ENCODE data around the gene GALNT6. TPM values are rescaled to one million over a fixed set of nuclear protein-coding genes. Genes with fewer than 3 reads are reported as not detected.

Gene GALNT6
- total RNA-seq, 1 donor from 2014 or later: 0.60 TPM

DNA sequence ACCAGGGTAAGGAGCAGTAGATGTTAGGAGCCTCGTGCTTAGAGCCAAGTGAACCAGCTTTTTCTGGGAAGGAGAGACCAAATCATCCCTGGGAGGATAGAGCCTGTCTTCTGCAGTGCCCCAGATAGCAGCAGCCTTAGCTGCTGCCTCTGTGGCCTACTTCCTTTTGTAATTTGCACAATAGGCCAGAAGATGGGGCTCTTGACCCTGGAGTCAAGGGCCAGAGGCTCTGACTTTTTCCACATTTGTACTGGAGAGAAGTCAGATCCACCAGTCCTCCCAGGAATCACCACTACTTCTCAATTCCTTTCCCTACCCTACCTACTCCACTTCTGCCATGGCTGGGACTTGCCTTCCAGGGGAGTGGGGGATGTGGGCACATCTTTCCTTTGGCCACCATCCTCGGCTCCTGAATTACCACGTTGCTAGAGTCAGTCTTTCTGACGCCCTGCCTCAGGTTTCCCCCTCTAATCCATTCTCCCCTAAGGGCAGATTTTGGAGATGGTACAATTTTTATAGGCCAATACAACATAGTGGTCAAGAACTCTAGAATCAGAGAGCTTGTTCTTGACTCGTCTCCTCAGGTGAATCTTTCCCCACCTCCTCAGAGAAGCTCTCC lies 30.2 kb upstream of the GALNT6 start:
- no peak for DNase-seq
- Histone ChIP-seq H3K27ac (replicated peaks) (no peak overlapping the region), H3K4me1 (peaks cover 13% of the 10 kb centered on the region), H3K36me3 (no peaks in the 10 kb centered on the region), H3K4me3 (no peak overlapping the region), H3K9me3 (replicated peaks) (no peaks in the 10 kb centered on the region), H3K27me3 (ENCODE audit: low read depth) (peaks cover 73% of the 10 kb centered on the region)
- TF ChIP-seq, protein P1, sequence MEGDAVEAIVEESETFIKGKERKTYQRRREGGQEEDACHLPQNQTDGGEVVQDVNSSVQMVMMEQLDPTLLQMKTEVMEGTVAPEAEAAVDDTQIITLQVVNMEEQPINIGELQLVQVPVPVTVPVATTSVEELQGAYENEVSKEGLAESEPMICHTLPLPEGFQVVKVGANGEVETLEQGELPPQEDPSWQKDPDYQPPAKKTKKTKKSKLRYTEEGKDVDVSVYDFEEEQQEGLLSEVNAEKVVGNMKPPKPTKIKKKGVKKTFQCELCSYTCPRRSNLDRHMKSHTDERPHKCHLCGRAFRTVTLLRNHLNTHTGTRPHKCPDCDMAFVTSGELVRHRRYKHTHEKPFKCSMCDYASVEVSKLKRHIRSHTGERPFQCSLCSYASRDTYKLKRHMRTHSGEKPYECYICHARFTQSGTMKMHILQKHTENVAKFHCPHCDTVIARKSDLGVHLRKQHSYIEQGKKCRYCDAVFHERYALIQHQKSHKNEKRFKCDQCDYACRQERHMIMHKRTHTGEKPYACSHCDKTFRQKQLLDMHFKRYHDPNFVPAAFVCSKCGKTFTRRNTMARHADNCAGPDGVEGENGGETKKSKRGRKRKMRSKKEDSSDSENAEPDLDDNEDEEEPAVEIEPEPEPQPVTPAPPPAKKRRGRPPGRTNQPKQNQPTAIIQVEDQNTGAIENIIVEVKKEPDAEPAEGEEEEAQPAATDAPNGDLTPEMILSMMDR (IDR thresholded peaks at IDR 0.05; ENCODE audit: borderline replicate concordance): peak; percentile 70
- intact Hi-C loops (cut with micrococcal nuclease): no loop called here

DNA sequence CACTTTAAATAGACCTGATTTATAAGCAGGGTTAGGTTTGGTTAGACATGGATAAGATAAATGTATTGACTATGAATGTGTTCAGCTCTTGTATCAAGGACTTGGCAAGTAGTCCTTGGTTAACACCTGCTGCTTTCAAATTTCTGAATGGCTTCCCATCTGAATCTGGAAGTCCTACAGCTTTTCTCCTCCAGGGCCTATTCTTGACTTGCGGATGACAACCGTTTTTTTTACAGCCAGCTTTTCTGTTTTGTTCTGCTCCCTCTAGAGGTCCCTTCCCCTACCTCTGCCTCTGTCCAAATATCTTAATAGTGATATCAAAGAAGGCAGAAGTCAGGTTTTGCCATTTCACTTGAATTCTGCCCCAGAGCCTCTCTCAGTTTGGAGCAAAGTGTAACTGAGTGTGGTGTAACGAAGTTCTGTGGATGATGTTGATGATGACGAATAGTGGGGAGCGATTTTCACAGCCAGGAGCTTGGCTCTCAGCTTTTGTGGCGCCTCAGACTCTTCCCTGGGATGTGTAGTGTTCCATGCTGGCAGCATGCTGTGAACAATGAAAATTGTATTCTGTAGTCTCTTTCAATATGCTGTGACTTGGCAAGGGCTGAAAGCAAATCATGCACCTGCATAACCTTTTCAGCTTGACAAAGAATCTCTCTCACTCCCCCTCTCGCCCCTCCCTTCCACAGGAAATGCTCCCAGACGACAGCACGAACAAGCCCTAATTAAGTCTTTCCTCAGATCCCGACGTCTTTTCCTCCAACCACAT lies 28.4 kb upstream of the GALNT6 start:
- intact Hi-C loops (cut with micrococcal nuclease): no loop called here
- H3K4me3 ChIP-seq: no peak overlapping the region
- TF ChIP-seq, protein P1 (IDR thresholded peaks at IDR 0.05; ENCODE audit: borderline replicate concordance): no peak
- H3K9me3 ChIP-seq (replicated peaks): no peaks in the 10 kb centered on the region
- no peak for DNase-seq
- peaks cover 59% of the 10 kb centered on the region for H3K27me3 ChIP-seq (ENCODE audit: low read depth)
- H3K27ac ChIP-seq (replicated peaks): no peak overlapping the region
- no peaks in the 10 kb centered on the region for H3K36me3 ChIP-seq
- peaks cover 6% of the 10 kb centered on the region for H3K4me1 ChIP-seq

DNA sequence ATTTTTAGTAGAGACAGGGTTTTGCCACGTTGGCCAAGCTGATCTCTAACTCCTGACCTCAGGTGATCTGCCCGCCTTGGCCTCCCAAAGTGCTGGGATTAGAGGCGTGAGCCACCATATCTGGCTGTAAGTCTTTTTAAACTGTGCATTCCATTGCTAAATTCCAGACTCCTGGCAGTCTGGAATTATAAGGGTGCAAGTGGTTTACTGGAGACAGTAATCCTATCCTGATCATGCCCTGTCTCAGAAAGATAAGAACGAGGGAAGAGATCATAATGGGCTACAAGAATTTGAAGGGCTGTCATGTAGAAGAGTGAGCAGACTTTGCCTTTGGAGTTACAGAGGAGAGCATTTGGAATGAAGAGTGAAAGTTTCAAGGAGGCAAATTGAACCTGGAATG lies 26.6 kb upstream of the GALNT6 start:
- Histone ChIP-seq H3K4me3 (no peak overlapping the region), H3K36me3 (no peaks in the 10 kb centered on the region), H3K27me3 (ENCODE audit: low read depth) (peaks cover 58% of the 10 kb centered on the region), H3K27ac (replicated peaks) (no peak overlapping the region), H3K4me1 (no peaks in the 10 kb centered on the region), H3K9me3 (replicated peaks) (no peaks in the 10 kb centered on the region)
- DNase-seq: no peak
- TF ChIP-seq, protein P1 (IDR thresholded peaks at IDR 0.05; ENCODE audit: borderline replicate concordance): no peak
- intact Hi-C loops (cut with micrococcal nuclease): no loop called here

DNA sequence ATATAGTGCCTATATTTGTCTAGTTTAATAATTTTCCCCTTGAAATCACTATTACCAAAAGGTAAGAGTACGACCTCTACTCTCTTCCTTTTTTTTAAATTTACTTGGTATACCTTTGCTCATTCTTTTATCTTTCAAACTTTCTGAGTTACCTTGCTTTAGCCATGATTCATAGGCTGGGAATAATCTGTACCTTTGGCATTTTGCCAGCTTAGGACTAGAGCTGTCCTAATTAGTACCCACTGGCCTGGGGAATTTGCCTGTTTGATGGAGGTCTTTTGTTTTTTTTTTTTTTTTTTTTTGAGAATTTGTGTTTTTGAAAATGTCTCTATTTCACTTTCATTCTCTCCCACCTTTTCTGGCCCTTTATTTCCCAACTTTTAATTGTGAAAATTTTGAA lies 24.7 kb upstream of the GALNT6 start:
- intact Hi-C loops (cut with micrococcal nuclease): no loop called here
- Histone ChIP-seq H3K36me3 (no peaks in the 10 kb centered on the region), H3K9me3 (replicated peaks) (no peaks in the 10 kb centered on the region), H3K4me1 (no peaks in the 10 kb centered on the region), H3K27me3 (ENCODE audit: low read depth) (peaks cover 50% of the 10 kb centered on the region), H3K27ac (replicated peaks) (no peak overlapping the region), H3K4me3 (no peak overlapping the region)
- no peak for DNase-seq
- TF ChIP-seq, protein P1 (IDR thresholded peaks at IDR 0.05; ENCODE audit: borderline replicate concordance): no peak

DNA sequence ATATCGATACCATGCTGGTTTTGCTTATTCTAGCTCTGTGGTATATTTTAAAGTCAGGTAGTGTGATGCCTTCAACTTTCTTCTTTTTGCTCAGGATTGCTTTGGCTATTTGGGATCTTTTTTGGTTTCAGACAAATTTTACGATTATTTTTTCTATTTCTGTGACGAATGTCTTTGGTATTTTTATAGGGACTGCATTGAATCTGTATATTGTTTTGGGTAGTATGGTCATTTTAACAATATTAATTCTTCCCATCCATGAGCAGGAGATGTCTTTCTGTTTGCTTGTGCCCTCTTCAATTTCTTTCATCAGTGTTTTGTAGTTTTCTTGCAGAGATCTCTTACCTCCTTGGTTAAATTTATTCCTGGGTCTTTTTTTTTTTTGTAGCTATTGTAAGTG lies 22.6 kb upstream of the GALNT6 start:
- TF ChIP-seq, protein P1 (IDR thresholded peaks at IDR 0.05; ENCODE audit: borderline replicate concordance): no peak

More for the DNA sequence above, 22.6 kb upstream of the GALNT6 start:
- no peaks in the 10 kb centered on the region for H3K36me3 ChIP-seq
- intact Hi-C loops (cut with micrococcal nuclease): no loop called here
- no peaks in the 10 kb centered on the region for H3K9me3 ChIP-seq (replicated peaks)
- no peak for DNase-seq
- H3K4me1 ChIP-seq: no peaks in the 10 kb centered on the region
- peaks cover 34% of the 10 kb centered on the region for H3K27me3 ChIP-seq (ENCODE audit: low read depth)
- H3K4me3 ChIP-seq: no peak overlapping the region
- no peak overlapping the region for H3K27ac ChIP-seq (replicated peaks)

All from left ventricle myocardium inferior (tissue), 1 donor.